ENCODE data around the gene KRT2.

DNA sequence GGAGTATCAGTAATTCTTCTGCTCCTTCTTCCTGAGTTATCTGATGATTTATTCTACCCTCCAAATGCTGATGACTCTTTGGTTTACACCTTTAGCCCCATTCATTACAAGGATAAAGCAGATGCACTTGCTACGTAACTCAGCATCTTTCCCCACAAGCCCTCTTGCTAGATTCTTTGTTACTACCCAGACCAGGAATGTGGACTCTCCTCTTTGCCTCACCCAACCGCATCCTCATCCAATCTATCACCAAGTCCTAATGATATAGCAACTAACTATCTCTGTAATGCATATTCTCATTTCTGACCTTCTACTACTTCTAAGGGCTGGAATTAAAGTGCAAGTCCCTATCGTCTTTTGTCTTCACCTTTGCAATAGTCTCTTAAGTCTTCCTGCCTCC lies 18.9 kb upstream of the KRT2 start:
- no peak for TF ChIP-seq ZFP3 (CRISPR knock-in tag; IDR thresholded peaks at IDR 0.05)
- no peak for TF ChIP-seq TOX (CRISPR knock-in tag; IDR thresholded peaks at IDR 0.05; ENCODE audit: borderline replicate concordance)
- TF ChIP-seq, protein P1, sequence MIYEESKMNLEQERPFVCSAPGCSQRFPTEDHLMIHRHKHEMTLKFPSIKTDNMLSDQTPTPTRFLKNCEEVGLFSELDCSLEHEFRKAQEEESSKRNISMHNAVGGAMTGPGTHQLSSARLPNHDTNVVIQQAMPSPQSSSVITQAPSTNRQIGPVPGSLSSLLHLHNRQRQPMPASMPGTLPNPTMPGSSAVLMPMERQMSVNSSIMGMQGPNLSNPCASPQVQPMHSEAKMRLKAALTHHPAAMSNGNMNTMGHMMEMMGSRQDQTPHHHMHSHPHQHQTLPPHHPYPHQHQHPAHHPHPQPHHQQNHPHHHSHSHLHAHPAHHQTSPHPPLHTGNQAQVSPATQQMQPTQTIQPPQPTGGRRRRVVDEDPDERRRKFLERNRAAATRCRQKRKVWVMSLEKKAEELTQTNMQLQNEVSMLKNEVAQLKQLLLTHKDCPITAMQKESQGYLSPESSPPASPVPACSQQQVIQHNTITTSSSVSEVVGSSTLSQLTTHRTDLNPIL (CRISPR knock-in tag; IDR thresholded peaks at IDR 0.05; ENCODE audit: low read depth) = no peak
- no peak for TF ChIP-seq ZNF8 (CRISPR knock-in tag; IDR thresholded peaks at IDR 0.05)
- no peak for TF ChIP-seq RARB (CRISPR knock-in tag; IDR thresholded peaks at IDR 0.05)
